CD4-positive, alpha-beta T cell (primary cell): ENCODE measurements around the gene CDCA8. TPM values are rescaled to one million over a fixed set of nuclear protein-coding genes. Genes with fewer than 3 reads are reported as not detected.
A peak's percentile ranks its signal among the peaks of the same experiment; 100 is the strongest.

Experiments
- ATAC-seq: fragments of 200-7000 bp; cut with Tn5 transposase; one replicate; pipeline ENCODE4 v1.10.0; 2022; ENCODE audit warnings: mild to moderate bottlenecking; ENCODE audit not compliant: poor library complexity
- CTCF ChIA-PET: fragments of 350-600 bp; sonication (Branson Sonifier 250); formaldehyde crosslinking; loops from one replicate; lab custom pipeline; 2021; ENCODE audit warnings: antibody characterized with exemption, inconsistent platforms; lab: Charles Lee
- POLR2A ChIA-PET: fragments of 350-600 bp; sonication (Branson Sonifier 250); formaldehyde crosslinking; loops from one replicate; lab custom pipeline; 2021; ENCODE audit warnings: antibody characterized with exemption, inconsistent platforms; lab: Charles Lee
- DNase-seq, 14 experiments: peaks; one replicate each; pipeline ENCODE4 v3.0.0-alpha.2; 2013 to 2020; ENCODE audit warnings: mixed read lengths in 2 of 14
- H3K27ac ChIP-seq, 2 donors: one replicate each; pipeline versions ENCODE4 v1.5.1 to v1.7.0; 2013; ENCODE audit warnings: low read length in 2 of 2, low read depth in 1 of 2, mild to moderate bottlenecking in 1 of 2
- H3K27me3 ChIP-seq, 2 experiments: 1 replicate in 1 of 2; 2 replicates in 1 of 2; pipeline versions ENCODE4 v1.6.1 to v1.7.0; 2013; ENCODE audit warnings: low read length in 2 of 2, control low read depth in 1 of 2, mild to moderate bottlenecking in 1 of 2, moderate library complexity in 1 of 2; ENCODE audit not compliant: insufficient read depth in 2 of 2, control insufficient read depth in 1 of 2
- H3K36me3 ChIP-seq: one replicate; pipeline ENCODE4 v1.6.1; 2013; ENCODE audit warnings: low read length, control low read depth; ENCODE audit not compliant: insufficient read depth
- H3K4me1 ChIP-seq: one replicate; pipeline ENCODE4 v1.6.1; 2013; ENCODE audit warnings: low read length, control low read depth; ENCODE audit not compliant: insufficient read depth
- H3K4me3 ChIP-seq: one replicate; pipeline ENCODE4 v1.5.1; 2013; ENCODE audit warnings: mild to moderate bottlenecking, low read length, moderate library complexity
- H3K9me3 ChIP-seq, 2 experiments: 1 replicate in 1 of 2; 2 replicates in 1 of 2; pipeline versions ENCODE4 v1.6.1 to v1.7.0; 2013; ENCODE audit warnings: low read length in 2 of 2, mild to moderate bottlenecking in 2 of 2, control low read depth in 1 of 2, moderate library complexity in 1 of 2; ENCODE audit not compliant: control insufficient read depth in 1 of 2, insufficient read depth in 1 of 2
- H3K27ac Mint-ChIP-seq: one replicate; pipeline ENCODE4 v1.8.0; 2020; ENCODE audit warnings: mixed read lengths
- H3K27me3 Mint-ChIP-seq: one replicate; pipeline ENCODE4 v1.8.0; 2021; ENCODE audit warnings: mixed read lengths
- H3K36me3 Mint-ChIP-seq: one replicate; pipeline ENCODE4 v1.8.0; 2021; ENCODE audit warnings: low read depth, mixed read lengths
- H3K4me1 Mint-ChIP-seq: one replicate; pipeline ENCODE4 v1.8.0; 2021; ENCODE audit warnings: low read depth, mixed read lengths
- H3K4me3 Mint-ChIP-seq: one replicate; pipeline ENCODE4 v1.8.0; 2020; ENCODE audit warnings: mild to moderate bottlenecking, mixed read lengths
- H3K9me3 Mint-ChIP-seq: one replicate; pipeline ENCODE4 v1.8.0; 2020; ENCODE audit warnings: mixed read lengths
- CTCF ChIP-seq: fragments of 200-600 bp; IDR thresholded peaks from one replicate; pipeline ENCODE4 v1.8.0; 2022; ENCODE audit warnings: antibody characterized with exemption, mild to moderate bottlenecking
- intact Hi-C, 2 experiments: fragments of 100-400 bp; cut with DNase I in 1 of 2; cut with micrococcal nuclease in 1 of 2; formaldehyde crosslinking; loops; one replicate each; pipeline versions ENCODE4 v1.15.1 to v1.9.0; 2023 to 2025; cut with DNase I, micrococcal nuclease
- total RNA-seq, 174 experiments: library from RNA in 2 of 174; stranded (reverse) in 2 of 174; gene quantifications; one replicate each; pipeline ENCODE4 v1.2.3 and lab custom pipeline; 2021 to 2026

The CDCA8 gene
- total RNA-seq, 2 experiments from 2014 or later, result 0.25 to 0.36 TPM

DNA sequence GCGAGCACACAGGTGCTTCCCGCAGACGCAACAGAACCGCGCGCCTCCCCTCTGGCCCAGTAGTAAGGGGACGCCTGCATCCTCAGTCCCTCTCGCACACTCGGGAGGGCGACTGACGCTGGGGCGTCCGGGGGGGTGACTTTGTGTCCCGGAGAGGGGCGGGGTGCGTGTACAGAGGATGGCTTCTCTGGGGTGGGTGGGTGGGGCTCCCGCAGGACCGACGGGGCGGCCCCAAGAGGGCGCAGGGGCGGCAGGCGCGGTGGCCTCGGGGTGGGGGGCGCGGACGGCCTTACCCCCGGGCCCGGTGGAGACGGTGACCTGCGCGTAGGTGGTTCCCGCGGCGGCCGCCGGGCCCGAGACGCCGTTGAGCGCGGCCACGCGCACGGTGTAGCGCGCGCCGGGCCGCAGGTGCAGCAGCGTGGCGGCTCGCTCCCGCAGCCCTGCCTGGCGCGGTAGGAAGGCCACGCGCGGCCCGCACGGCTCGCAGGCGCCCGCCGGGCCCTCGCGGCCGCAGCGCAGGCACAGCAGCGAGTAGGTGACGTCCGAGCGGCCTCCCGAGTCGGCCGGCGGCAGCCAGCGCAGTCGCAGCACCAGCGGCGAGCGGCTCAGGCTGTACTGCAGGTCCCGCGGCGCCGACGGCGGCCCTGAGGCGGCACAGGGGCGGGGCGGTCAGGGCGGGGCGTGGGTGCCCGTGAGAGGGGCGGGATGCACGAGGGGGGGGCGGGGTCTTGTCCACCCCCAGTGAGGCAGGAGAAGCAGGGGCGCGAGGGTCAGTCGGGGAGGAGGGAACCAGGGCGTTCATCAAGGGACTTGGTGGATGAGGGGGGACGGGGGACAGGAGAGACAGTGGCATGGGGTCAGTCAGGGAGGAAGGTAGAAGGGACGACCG is 60.5 kb downstream of the CDCA8 start:
- H3K9me3 ChIP-seq, result peaks cover 0 to 12% of the 10 kb centered on the region in 2 experiments
- H3K4me3 ChIP-seq, result no peak overlapping the region

DNA sequence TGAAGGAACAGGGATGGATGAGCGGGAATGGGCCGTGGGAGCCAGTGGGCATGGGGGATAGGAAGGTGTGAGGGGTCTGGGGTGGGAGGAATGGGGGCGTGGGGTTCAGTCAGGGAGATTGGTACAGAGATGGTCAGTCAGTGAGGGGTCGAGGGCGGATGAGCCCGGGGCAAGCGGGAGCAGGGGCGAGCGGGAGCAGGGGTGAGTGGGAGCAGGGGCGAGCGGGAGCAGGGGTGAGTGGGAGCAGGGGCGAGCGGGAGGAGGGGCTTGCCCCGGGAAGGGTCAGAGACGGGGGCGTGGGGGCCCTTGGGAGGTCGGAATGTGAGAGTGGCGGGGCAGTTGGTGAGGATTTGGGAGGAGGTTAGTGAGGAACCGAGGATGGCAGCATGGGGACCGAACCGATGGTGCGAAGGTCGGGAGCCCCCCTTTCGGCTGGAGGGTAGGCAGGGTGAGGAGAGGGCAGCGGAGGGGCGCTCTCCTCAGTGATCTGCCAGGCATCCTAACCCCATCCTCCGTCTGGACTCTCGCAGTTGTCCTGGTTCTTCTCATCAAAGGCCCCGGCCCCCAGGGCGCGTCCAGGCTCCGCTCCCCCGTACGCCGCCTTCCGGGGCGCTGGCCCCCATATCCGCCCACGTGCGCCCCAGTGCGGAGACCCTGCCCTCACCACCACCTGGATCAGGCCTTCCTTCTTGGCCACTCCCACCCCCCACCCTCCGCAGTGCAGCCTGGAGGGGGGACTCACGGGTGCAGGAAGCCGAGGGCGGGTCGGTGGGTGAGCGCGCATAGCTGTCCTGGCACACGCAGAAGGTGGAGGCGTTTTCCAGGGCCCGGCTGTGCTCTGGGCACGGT is 61.4 kb downstream of the CDCA8 start:
- Histone ChIP-seq H3K27ac (no peak overlapping the region), H3K9me3 (peaks cover 0 to 12% of the 10 kb centered on the region in 2 experiments), H3K27me3 (peaks cover 36 to 63% of the 10 kb centered on the region in 2 experiments), H3K4me3 (no peak overlapping the region), H3K36me3 (no peaks in the 10 kb centered on the region), H3K4me1 (peaks cover 12% of the 10 kb centered on the region)
- no peak for DNase-seq
- Mint-ChIP-seq H3K4me3 (peak overlapping the region; percentile 30), H3K9me3 (no peaks in the 10 kb centered on the region), H3K36me3 (no peaks in the 10 kb centered on the region), H3K27me3 (peaks cover 46% of the 10 kb centered on the region), H3K27ac (no peak overlapping the region), H3K4me1 (peaks cover 4% of the 10 kb centered on the region)
- CTCF ChIA-PET, result no interaction called here
- intact Hi-C loops, result no loop called here
- TF ChIP-seq CTCF, result no peak
- POLR2A ChIA-PET, result no interaction called here
- no peak for ATAC-seq

More for the DNA sequence above, 60.5 kb downstream of the CDCA8 start:
- Mint-ChIP-seq H3K4me1 (peaks cover 4% of the 10 kb centered on the region), H3K27ac (no peak overlapping the region), H3K4me3 (peak overlapping the region; percentile 68), H3K9me3 (no peaks in the 10 kb centered on the region), H3K27me3 (peaks cover 54% of the 10 kb centered on the region), H3K36me3 (no peaks in the 10 kb centered on the region)
- no peak for TF ChIP-seq CTCF
- H3K36me3 ChIP-seq, result no peaks in the 10 kb centered on the region
- intact Hi-C loops, result no loop called here
- no peak for ATAC-seq
- H3K27me3 ChIP-seq, result peaks cover 36 to 56% of the 10 kb centered on the region in 2 experiments
- ChIA-PET POLR2A (no interaction called here), CTCF (no interaction called here)
- peaks cover 12% of the 10 kb centered on the region for H3K4me1 ChIP-seq
- peak in 1 of 14 experiments; percentile 20 for DNase-seq
- H3K27ac ChIP-seq, result no peak overlapping the region

GRCh38 chr1:37755290-37755689 is 63.0 kb downstream of the CDCA8 start:
- no peak for TF ChIP-seq CTCF
- no peak overlapping the region for H3K27ac ChIP-seq
- H3K4me3 ChIP-seq, result no peak overlapping the region
- intact Hi-C loops, result no loop called here
- Mint-ChIP-seq H3K9me3 (no peaks in the 10 kb centered on the region), H3K4me3 (no peak overlapping the region), H3K27ac (no peak overlapping the region), H3K4me1 (peaks cover 4% of the 10 kb centered on the region), H3K36me3 (no peaks in the 10 kb centered on the region), H3K27me3 (peaks cover 38% of the 10 kb centered on the region)
- DNase-seq (no peak), ATAC-seq (no peak)
- peaks cover 0 to 12% of the 10 kb centered on the region in 2 experiments for H3K9me3 ChIP-seq
- ChIA-PET POLR2A (no interaction called here), CTCF (no interaction called here)
- peaks cover 36 to 72% of the 10 kb centered on the region in 2 experiments for H3K27me3 ChIP-seq
- peaks cover 12% of the 10 kb centered on the region for H3K4me1 ChIP-seq
- H3K36me3 ChIP-seq, result no peaks in the 10 kb centered on the region
